Measurements from ENCODE around the gene TH.

The TH gene

GRCh38 chr11:2139123-2139521 is 32.5 kb downstream of the TH start, which contains the start of gene IGF2:
Gene IGF2 (minus strand): TSS chr11:2139389. CDS start chr11:2135523, 3,866 bp downstream.
- no peak for DNase-seq

- no peak for DNase-seq
Measured at GRCh38 chr11:2138431-2139122, 33.0 kb downstream of the TH start.

GRCh38 chr11:2138068-2138430 is 33.6 kb downstream of the TH start:
- DNase-seq = no peak

DNA sequence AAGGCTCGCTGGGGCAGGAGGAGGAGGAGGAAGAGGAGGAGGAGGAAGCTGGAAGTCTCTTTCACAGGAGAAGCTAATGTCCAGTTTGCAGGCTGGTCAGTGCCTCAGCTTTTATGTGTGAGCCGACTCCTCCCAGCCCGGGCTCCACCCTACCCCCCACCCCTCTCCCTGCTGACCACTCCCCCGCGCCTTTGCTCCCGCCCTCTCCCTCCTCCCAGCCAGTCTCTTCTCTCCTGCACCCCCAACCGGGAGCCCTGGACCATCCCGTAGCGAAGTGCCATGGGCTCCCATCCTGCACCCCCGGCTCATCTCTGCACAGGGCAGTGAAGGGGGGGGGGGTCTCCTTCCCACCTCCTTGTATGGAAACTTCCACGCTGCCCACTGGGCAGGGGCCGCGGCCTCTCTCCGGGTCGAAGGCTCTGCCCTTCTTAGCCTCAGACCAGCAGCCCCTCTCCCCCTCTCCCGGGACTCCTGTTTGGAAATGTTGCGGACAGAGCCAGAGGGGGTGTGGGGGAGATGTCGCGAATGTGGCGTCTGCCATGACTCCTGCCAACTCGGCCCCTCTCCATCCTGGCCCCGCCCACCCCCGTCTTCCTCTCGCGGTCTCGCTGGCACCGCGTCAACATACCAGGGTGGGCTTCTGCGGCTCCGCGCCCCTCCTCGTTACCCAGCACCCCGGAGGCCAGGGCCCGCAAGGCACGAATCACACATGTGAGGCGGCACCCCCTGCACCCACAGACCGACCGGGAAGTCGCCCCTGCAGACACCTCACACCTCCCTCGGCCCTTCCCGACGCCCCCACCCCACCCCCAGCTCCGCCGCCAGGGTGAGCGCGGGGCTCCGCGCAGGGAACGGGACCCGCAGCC is 34.2 kb downstream of the TH start:
- no peak for DNase-seq

DNA sequence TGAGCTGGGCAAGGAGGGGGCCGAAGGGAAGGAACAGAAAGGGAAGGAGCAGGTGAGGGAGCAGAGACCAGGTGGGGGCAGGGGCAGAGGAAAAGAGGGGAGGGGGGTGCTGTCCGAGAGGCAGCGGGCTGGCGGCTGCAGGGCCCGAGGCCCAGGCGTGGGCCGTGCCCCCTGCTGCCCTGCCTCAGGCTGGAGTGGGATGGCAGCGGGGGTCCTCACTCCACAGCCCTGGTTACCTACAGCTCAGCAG is 34.7 kb downstream of the TH start:
- no peak for DNase-seq

GRCh38 chr11:2136209-2136951 is 35.2 kb downstream of the TH start:
- DNase-seq = no peak

GRCh38 chr11:2135648-2136201 is 35.9 kb downstream of the TH start:
- no peak for DNase-seq

- no peak for DNase-seq
Measured at GRCh38 chr11:2135018-2135569, 36.5 kb downstream of the TH start.

- no peak for DNase-seq
Measured at GRCh38 chr11:2134022-2135010, 37.3 kb downstream of the TH start.

DNA sequence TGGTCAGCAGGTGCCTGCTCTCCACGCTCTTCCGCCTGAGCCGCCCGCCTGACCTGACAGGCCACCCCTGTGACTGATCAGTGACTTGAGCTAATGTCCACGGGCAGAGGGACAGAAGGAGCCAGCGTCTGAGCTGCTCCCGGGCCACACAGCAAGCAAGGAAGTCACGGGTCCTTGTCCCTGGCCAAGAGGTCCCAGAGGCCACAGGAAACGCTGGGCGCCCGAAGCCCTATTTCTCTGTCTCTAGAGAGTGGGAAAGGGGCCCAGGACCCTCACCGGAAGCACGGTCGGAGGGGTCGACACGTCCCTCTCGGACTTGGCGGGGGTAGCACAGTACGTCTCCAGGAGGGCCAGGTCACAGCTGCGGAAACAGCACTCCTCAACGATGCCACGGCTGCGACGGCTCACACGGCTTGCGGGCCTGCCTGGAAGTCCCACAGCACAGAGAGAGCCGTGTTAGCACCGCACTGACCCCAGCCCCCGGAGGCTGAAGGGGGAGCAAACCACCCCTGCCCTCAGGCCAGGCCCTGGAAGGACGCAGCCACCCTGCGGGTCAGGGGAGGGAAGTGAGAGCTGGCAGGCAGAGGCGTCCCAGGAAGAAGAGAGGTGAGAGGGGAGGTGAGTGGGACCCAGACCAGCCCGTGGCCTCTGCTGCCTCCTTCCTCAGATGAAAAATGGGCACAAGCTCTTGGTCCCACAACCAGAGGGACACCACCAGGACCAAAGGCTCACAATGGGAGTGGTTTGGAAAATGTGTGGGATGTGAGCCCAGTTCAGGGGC is 38.2 kb downstream of the TH start:
- DNase-seq = no peak

- no peak for DNase-seq
Measured at GRCh38 chr11:2132874-2133240, 38.8 kb downstream of the TH start.

- no peak for DNase-seq
Measured at GRCh38 chr11:2132246-2132645, 39.4 kb downstream of the TH start.

DNA sequence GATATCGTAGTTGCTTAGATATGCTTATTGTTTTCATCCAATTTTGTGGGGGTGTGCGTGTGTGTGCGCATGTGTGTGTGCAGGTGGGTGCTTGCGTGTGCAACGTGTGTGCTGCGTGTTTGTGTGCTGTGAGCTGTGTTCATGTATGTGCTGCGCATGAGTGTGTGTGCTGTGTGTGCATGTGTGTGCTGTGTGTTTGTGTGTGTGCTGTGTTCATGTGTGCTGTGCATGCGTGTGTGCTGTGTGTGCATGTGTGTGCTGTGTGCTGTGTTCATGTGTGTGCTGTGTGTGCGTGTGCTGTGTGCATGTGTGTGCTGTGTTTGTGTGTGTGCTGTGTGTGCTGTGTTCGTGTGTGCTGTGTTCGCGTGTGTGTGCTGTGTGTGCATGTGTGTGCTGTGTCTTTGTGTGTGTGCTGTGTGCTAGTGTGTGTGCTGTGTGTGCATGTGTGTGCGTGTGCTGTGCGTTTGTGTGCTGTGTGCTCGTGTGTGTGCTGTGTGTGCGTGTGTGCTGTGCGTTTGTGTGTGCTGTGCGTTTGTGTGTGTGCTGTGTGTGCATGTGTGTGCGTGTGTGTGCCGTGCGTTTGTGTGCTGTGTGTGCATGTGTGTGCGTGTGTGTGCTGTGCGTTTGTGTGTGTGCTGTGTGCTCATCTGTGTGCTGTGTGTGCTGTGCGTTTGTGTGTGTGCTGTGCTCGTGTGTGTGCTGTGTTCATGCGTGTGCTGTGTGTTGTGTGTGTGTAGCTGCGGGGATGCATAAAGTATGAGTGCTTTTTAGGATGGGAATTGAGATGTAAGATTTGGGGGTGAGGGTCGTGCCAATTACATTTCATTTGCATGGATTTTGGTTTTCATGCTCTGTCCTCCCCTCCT is 40.0 kb downstream of the TH start:
- DNase-seq = no peak

- no peak for DNase-seq
Measured at GRCh38 chr11:2130881-2131352, 40.7 kb downstream of the TH start.

GRCh38 chr11:2129699-2130366 is 41.8 kb downstream of the TH start:
- no peak for DNase-seq

- no peak for DNase-seq
Measured at GRCh38 chr11:2129308-2129698, 42.3 kb downstream of the TH start.

DNA sequence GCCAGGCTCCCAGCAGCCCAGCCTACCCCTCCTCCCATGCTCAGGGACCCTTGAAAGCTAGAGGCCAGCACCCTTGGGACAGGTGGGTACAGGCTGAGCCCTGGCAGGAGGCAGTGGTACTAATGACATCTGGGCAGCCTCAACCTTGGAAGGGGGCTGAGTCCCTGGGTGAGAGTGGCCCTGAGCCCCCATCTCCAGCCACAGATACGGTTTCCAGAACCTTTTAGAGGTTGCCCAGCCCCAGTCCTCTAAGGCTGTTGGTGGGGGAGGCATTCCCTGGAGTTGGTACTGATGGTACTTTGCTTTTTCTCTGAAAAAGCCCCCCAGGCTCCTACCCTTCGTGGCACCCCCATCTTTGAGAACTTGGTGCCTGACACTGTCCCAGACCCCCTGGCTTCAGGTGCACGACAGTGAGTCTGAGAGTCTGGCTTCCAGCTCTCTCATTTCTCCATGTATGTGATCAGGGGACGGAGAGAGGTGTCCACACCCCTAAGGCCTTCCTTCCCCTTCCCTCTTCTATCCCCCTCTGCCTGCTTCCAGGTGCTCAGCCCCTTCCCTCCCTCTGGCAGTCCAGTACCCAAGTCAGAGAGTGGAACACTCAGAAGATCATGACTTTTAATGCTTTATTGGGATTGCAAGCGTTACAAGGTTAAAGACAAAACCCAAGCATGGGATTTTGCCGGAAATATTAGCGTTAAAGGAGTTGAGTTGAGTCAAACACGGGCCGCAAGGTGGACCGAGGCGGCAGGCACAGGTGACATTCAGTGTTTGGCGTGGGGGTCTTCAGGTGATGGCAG is 42.9 kb downstream of the TH start:
- no peak for DNase-seq

GRCh38 chr11:2128130-2128510 is 43.5 kb downstream of the TH start:
- DNase-seq = no peak
